ENCODE measurements around the gene TRNAU1AP.
"Not testable (repeated sequence)": the region's sequence is repeated elsewhere in the genome, so short reads cannot be mapped to it uniquely, and the experiment has no call there.

The TRNAU1AP gene

GRCh38 chr1:28552758-28553663 lies at the start of gene TRNAU1AP:
Gene TRNAU1AP, plus strand, starts transcription at chr1:28553085. Its CDS starts 26 bp downstream, at chr1:28553111.
- DNase-seq: peak; percentile 80 to 98 (median 94)

DNA sequence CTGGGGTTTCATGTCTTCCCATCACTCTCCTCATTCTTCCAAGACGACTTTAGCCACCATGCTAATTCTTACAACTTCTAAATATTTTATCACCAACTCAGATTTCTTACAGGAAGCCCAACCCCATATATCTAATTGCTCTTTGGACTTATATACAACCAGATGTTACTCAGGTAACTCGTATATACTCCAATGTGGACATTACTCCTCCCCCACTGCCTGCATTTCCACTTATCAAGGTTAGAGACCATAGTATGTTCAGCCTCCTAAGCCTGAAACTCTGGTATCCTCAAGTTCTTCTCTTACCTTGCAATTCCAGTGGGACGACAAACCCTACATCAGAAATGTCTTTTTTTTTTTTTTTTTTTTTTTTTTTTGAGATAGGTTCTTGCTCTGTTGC lies 49.8 kb upstream of the TRNAU1AP start:
- DNase-seq: no peak

- DNase-seq: peak; percentile 55 to 94 (median 90)
Measured at GRCh38 chr1:28505406-28506187, 47.3 kb upstream of the TRNAU1AP start, which contains the start of gene RCC1. Gene RCC1, plus strand, starts transcription at chr1:28506043. Its CDS starts 23,824 bp downstream, at chr1:28529867.

DNA sequence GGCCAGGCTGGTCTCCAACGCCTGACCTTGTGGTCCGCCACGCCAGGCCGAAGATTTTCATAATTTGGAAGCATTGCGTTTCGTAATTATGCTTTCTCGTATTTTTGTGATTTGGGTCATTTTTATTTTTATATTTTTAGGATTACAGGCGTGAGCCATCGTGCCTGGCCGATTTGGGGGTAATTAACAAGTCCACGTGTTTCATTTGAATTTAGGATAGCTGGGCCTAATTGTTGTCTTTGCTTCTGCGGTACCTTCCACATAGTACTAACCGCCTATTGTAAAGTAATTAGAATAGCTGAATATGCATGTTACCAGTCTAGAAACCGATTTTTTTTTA lies 46.0 kb upstream of the TRNAU1AP start:
- DNase-seq: no peak

GRCh38 chr1:28507247-28507645 lies 45.6 kb upstream of the TRNAU1AP start:
- DNase-seq: no peak

DNA sequence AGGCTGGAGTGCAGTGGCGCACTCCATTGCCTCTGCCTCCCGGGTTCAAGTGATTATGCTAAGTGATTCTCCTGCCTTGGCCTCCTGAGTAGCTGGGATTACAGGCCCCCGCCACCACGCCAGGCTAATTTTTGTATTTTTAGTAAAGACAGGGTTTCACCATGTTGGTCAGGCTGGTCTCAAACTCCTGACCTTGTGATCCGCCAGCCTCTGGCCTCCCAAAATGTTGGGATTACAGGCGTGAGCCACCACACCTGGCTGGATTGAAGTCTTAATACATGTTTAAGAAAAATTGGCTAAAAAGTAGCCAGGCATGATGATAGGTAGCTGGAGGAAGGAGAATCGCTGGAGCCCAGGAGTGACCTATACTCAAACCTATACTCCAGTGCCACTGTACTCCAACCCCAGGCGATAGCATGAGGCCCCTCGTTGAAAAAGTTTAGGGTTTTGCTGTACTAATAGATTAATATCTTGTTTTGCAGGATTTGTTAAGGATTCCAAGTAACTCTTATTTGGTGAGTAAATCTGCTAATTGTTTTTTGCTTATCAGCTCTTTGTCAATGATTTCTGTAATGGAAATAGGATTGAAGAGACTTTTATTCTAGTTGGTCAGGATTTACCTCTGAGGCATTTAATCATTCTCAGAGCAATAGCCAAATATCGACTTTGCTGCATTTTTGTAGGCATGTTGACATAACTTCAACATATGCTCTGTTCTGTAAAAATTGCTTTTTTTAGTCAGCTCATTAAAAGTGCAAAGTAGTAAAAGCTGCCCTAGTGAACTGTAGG lies 45.0 kb upstream of the TRNAU1AP start:
- no peak for DNase-seq

- DNase-seq: no peak
Measured at GRCh38 chr1:28508435-28508754, 44.5 kb upstream of the TRNAU1AP start.

DNA sequence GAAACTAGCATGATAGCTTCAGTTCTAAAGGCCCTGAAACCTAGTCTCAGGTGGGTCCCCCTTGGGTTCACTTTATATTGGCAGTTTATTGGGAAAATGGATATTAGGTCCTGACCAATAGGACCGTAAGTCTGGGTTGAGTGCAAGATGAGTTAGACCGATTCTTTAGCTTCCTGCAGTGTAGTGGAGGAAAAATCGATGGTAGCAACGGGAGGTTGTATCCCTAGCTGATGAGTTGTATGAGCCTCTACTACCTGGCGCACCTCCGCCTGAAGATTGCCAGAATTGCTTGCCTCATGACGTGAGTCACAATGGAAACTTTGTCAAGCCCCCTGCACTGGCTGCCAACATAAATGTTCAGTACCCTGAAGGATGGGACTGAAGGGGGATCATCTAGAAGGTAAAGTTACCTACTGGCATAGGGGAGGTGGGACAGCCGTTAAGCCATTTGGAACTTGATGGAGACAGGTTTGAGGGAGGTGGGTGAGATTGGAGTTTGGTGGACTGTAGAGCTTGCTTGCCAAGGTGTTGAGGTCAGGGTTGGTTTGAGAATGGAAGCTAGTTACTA lies 43.1 kb upstream of the TRNAU1AP start:
- DNase-seq: no peak

- no peak for DNase-seq
Measured at GRCh38 chr1:28510273-28510969, 42.5 kb upstream of the TRNAU1AP start.

GRCh38 chr1:28510970-28511440 lies 41.9 kb upstream of the TRNAU1AP start:
- no peak for DNase-seq

- no peak for DNase-seq
Measured at GRCh38 chr1:28512058-28512611, 40.8 kb upstream of the TRNAU1AP start.

DNA sequence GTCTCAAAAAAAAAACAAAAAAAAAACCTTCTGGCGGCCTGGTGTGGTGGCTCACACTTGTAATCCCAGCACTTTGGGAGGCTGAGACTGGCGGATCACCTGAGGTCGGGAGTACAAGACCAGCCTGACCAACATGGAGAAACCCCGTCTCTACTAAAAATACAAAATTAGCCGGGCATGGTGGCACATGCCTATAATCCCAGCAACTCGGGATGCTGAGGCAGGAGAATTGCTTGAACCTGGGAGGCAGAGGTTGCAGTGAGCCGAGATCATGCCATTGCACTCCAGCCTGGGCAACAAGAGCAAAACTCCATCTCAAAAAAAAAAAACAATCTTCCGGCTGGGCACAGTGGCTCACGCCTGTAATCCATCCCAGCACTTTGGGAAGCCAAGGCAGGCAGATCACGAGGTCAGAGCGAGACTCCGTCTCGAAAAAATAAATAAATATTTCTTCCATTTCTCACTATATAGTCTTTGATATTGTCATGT lies 38.4 kb upstream of the TRNAU1AP start:
- not testable (repeated sequence) for DNase-seq

- DNase-seq: no peak
Measured at GRCh38 chr1:28516518-28516956, 36.3 kb upstream of the TRNAU1AP start.

GRCh38 chr1:28517649-28517999 lies 35.3 kb upstream of the TRNAU1AP start:
- peak in 1 of 14 donors; percentile 18 for DNase-seq

DNA sequence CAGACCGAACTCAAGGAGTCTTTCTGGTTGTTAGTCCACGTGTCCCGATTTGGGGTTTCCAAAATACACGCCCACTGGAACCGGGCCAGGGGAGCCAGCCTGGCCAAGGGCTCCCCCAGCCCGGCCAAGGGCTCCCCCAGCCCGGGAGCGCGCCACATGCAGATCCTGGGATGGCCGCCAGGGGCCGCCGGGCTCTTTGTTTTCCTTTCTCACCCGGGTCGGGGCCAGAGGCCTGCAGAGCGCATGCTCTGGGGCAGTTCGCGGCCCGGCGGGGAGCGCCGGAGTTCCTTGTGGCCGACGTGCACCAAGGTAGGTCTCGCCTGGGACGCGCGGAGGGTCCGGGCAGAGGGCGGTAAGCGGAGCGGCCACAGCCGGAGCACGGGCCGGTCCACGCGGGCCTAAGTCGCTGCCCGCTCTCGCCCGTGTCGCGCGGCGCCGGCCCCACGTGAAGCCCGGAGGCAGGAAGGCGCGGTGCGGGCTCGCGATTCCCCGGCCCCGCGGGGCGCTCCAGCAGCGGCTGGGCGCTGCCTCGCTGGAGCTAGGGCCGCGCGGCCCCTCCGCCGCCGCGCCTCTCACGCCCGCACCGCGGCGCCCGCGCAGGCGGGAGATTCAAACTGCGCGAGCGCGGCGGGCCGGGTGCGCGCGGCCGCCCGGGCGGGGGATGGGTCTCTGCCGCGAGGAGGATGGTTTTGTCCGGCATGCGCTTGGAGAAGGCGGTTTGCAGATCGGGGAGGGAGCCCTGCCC lies 34.7 kb upstream of the TRNAU1AP start:
- peak; percentile 47 to 91 (median 78) for DNase-seq

DNA sequence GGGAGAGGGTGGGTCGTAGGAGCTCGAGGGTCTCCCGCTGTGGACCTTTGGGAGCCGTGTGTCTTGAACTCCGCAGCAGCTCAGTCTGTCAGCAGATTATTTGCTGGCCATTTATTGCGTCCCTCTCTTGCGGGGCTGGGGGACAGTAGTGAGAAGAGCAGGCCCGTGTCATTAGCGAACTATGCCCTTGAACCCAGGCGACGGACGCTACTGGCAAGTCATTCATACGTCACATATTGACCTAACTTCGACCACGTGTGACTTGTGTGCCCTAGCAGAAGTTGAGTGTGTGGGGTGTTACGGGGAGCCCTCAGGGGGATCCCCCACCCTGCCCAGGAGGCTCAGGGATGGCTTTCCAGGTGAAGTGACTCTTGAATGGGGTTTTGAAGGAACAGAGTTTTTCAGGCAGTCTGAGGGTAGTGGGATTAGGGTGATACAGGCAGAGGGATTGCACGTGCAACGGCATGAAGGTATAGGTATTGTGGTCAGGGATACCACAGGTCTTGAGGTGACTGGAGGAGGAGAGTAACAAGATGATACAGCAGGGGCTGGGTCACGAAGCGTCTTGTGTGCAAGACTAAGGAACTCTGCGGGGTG lies 34.0 kb upstream of the TRNAU1AP start:
- DNase-seq: no peak

- no peak for DNase-seq
Measured at GRCh38 chr1:28519946-28520725, 32.7 kb upstream of the TRNAU1AP start.

DNA sequence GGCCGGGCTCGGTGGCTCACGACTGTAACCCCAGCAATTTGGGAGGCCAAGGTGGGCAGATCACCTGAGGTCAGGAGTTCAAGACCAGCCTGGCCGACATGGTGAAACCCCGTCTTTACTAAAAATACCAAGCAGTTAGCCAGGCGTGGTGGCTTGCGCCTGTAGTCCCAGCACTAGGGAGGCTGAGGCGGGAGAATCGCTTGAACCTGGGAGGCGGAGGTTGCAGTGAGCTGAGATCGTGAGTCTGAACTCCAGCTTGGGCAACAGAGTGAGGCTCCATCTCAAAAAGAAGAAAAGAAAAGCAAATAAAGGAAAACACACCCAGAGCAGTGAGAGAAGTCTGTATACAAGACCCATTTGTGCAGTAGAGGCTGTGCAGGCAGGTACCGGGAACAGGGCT lies 32.1 kb upstream of the TRNAU1AP start:
- DNase-seq: not testable (repeated sequence)

- no peak for DNase-seq
Measured at GRCh38 chr1:28521502-28522164, 31.3 kb upstream of the TRNAU1AP start.
